ENCODE measurements around the gene TBC1D17.

Gene TBC1D17

GRCh38 chr19:49895566-49896297 is 18.2 kb downstream of the TBC1D17 start:
- DNase-seq, result no peak

GRCh38 chr19:49896863-49897621 is 19.5 kb downstream of the TBC1D17 start, which contains the start of gene IL4I1:
Gene IL4I1 (minus strand): TSS chr19:49896887. CDS start chr19:49896160, 727 bp downstream.
- DNase-seq, result peak; percentile 83

GRCh38 chr19:49904136-49904535 is 26.6 kb downstream of the TBC1D17 start:
- DNase-seq, result no peak

GRCh38 chr19:49906879-49907564 is 29.5 kb downstream of the TBC1D17 start:
- no peak for DNase-seq

- DNase-seq, result no peak
Observed at GRCh38 chr19:49907745-49908446, 30.4 kb downstream of the TBC1D17 start.

GRCh38 chr19:49908480-49909420 is 31.2 kb downstream of the TBC1D17 start:
- no peak for DNase-seq

- DNase-seq, result no peak
Observed at GRCh38 chr19:49910179-49910578, 32.7 kb downstream of the TBC1D17 start.

GRCh38 chr19:49911381-49912145 is 34.1 kb downstream of the TBC1D17 start:
- DNase-seq, result peak; percentile 61

GRCh38 chr19:49912965-49913685 is 35.6 kb downstream of the TBC1D17 start:
- no peak for DNase-seq

GRCh38 chr19:49913720-49914119 is 36.2 kb downstream of the TBC1D17 start:
- no peak for DNase-seq

- no peak for DNase-seq
Observed at GRCh38 chr19:49915271-49915670, 37.8 kb downstream of the TBC1D17 start.

GRCh38 chr19:49916839-49917733 is 39.6 kb downstream of the TBC1D17 start:
- DNase-seq, result no peak

- DNase-seq, result no peak
Observed at GRCh38 chr19:49918089-49918488, 40.6 kb downstream of the TBC1D17 start.

GRCh38 chr19:49920624-49921363 is 43.3 kb downstream of the TBC1D17 start:
- DNase-seq, result no peak

- peak; percentile 28 for DNase-seq
Observed at GRCh38 chr19:49921871-49922795, 44.6 kb downstream of the TBC1D17 start.

GRCh38 chr19:49923055-49924003 is 45.8 kb downstream of the TBC1D17 start:
- DNase-seq, result no peak
